Measurements from ENCODE around the gene BPGM. TPM values are rescaled to one million over a fixed set of nuclear protein-coding genes. Genes with fewer than 3 reads are reported as not detected.

The BPGM gene
- total and polyA plus RNA-seq, 9 of the 15 experiments (the other 6 are each of a cell fraction or from before 2014, with no cell fraction given): 14.1 to 46.1 (median 21.2) TPM

- TF ChIP-seq ZNF592 (IDR thresholded peaks at IDR 0.05): no peak
- no peak for TF ChIP-seq TARDBP (IDR thresholded peaks at IDR 0.05)
- TF ChIP-seq NFIX (CRISPR knock-in tag; IDR thresholded peaks at IDR 0.05; ENCODE audit: low read depth): no peak
- no peak for TF ChIP-seq NBN (IDR thresholded peaks at IDR 0.05; ENCODE audit: low read depth)
- no peak for TF ChIP-seq ETS2 (tag; IDR thresholded peaks at IDR 0.05; ENCODE audit: borderline replicate concordance, poor library complexity, severe bottlenecking)
- no peak for TF ChIP-seq DEAF1 (CRISPR knock-in tag; IDR thresholded peaks at IDR 0.05)
Measured at GRCh38 chr7:134619627-134620331, 26.9 kb upstream of the BPGM start (continued).

Data from K562 (cell line).